SK-N-MC (cell line): Measurements from ENCODE around the gene MMP1.

Source experiments
- DNase-seq: peaks from one replicate; pipeline ENCODE4 v3.0.0-alpha.2; 2011; ENCODE audit warnings: low read depth, low spot score
- H3K27ac ChIP-seq: fragments of 200-600 bp; sonication (generic); 2 replicates; pipeline ENCODE4 v1.5.1; 2016; ENCODE audit warnings: mixed run types
- H3K36me3 ChIP-seq: fragments of 200-600 bp; sonication (generic); 2 replicates; pipeline ENCODE4 v1.6.1; 2017; ENCODE audit warnings: antibody characterized with exemption, low read length, mixed read lengths; ENCODE audit not compliant: insufficient read depth
- H3K4me3 ChIP-seq: fragments of 200-600 bp; sonication (generic); 2 replicates; pipeline ENCODE4 v1.5.1; 2016
- H3K9ac ChIP-seq: fragments of 200-600 bp; sonication (generic); 2 replicates; pipeline ENCODE4 v1.8.0; 2017; ENCODE audit warnings: mixed run types, mixed read lengths; ENCODE audit not compliant: insufficient read length
- H3K9me3 ChIP-seq: fragments of 200-600 bp; sonication (generic); 2 replicates; pipeline ENCODE4 v1.6.1; 2017; ENCODE audit warnings: low read depth, mild to moderate bottlenecking, antibody characterized with exemption, low read length, moderate library complexity, mixed read lengths
- EZH2 ChIP-seq: fragments of 200-600 bp; sonication (generic); IDR thresholded peaks from one replicate; pipeline ENCODE4 v1.6.1; 2017; ENCODE audit warnings: antibody characterized with exemption
- FOXP2 ChIP-seq: optimal IDR thresholded peaks from 2 replicates; pipeline ENCODE3; 2011; ENCODE audit warnings: mild to moderate bottlenecking, moderate library complexity; ENCODE audit not compliant: insufficient read depth; ENCODE audit errors: extremely low read length, control extremely low read depth
- POLR2AphosphoS5 ChIP-seq: IDR thresholded peaks from 2 replicates; pipeline ENCODE4 v1.6.1; 2012; ENCODE audit warnings: mild to moderate bottlenecking, low read depth, low read length, borderline replicate concordance

Gene MMP1

DNA sequence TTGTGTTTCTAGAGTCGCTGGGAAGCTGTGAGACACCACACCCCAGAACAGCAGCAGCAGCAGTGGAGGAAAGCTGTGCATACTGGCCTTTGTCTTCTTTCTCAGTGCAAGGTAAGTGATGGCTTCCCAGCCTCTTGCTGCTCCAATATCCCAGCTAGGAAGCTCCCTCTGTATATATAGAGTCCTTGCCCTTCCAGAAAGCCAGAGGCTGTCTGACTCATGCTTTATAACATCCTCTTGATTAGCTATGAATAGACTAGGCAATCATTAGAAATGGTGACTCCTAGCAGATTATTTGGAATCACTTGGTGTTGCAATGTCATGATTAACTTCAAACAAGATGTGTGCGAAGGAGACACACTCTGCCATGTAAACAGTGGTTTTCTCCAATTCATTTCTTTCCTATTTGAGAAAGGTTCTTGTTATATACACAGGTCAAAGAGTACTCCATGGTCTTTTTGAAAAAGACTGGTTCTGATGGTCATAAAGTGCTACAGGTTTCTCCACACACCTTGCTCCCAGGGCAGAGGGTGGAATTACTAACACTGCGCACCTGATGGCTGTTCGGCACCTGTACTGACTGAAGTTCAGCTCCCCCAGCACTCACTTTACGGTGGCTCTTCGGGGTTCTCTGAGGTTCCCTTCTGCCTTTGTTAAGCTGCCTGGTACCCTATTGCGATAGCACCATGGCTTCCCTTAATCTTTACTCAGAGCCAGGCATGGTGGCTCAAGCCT is at the start of gene MMP1:
TSS of gene MMP1 (minus strand) at position 149 of the 735 bp plus-strand sequence. CDS start at position 81, 68 bp downstream.
- Histone ChIP-seq H3K36me3 (no peaks in the 10 kb centered on the region), H3K9ac (no peak within 1 kb of the TSS), H3K27ac (no peak within 1 kb of the TSS), H3K4me3 (no peak within 1 kb of the TSS), H3K9me3 (no peaks in the 10 kb centered on the region)
- TF ChIP-seq FOXP2 = no peak
- TF ChIP-seq POLR2AphosphoS5 = no peak
- no peak for TF ChIP-seq EZH2
- DNase-seq = no peak

DNA sequence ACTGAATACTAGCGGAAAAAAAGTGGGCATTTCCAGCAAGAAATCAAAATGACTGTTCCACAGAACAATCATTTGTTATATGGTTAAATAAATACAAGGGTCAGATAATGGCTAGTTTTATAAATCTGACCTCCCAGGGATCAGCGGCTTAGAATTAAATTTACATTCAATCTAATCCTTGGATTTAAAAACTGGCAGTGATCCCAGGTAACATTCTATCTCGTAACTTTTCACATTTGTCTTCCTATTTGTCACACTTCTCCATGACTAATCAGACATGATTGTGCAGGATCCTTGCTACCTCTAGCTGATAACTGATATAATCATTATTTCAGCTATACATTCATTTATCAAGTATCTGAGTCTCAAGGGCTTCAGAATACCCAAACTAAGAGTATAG is 48.3 kb upstream of the MMP1 start:
- Histone ChIP-seq H3K9me3 (no peaks in the 10 kb centered on the region), H3K36me3 (no peaks in the 10 kb centered on the region), H3K9ac (no peak overlapping the region), H3K4me3 (no peak overlapping the region), H3K27ac (no peak overlapping the region)
- DNase-seq = no peak
- TF ChIP-seq FOXP2 (no peak), EZH2 (no peak), POLR2AphosphoS5 (no peak)

- no peak for TF ChIP-seq EZH2
- TF ChIP-seq POLR2AphosphoS5 = no peak
- TF ChIP-seq FOXP2 = no peak
- no peak within 1 kb of the TSS for H3K27ac ChIP-seq
Measured at GRCh38 chr11:102843489-102843888, 45.5 kb upstream of the MMP1 start, which contains the start of gene MMP3. TSS of gene MMP3 (minus strand) at chr11:102843609. CDS start at chr11:102843546, 63 bp downstream.

GRCh38 chr11:102842930-102843329 is 45.0 kb upstream of the MMP1 start:
- no peaks in the 10 kb centered on the region for H3K9me3 ChIP-seq
- no peak overlapping the region for H3K27ac ChIP-seq
- H3K9ac ChIP-seq = no peak overlapping the region
- DNase-seq = no peak
- no peaks in the 10 kb centered on the region for H3K36me3 ChIP-seq
- no peak overlapping the region for H3K4me3 ChIP-seq
- TF ChIP-seq FOXP2 = no peak

More at GRCh38 chr11:102843489-102843888, 45.5 kb upstream of the MMP1 start, which contains the start of gene MMP3:
- H3K9me3 ChIP-seq = no peaks in the 10 kb centered on the region
- no peak for DNase-seq
- H3K9ac ChIP-seq = no peak within 1 kb of the TSS
- H3K36me3 ChIP-seq = no peaks in the 10 kb centered on the region
- no peak within 1 kb of the TSS for H3K4me3 ChIP-seq

DNA sequence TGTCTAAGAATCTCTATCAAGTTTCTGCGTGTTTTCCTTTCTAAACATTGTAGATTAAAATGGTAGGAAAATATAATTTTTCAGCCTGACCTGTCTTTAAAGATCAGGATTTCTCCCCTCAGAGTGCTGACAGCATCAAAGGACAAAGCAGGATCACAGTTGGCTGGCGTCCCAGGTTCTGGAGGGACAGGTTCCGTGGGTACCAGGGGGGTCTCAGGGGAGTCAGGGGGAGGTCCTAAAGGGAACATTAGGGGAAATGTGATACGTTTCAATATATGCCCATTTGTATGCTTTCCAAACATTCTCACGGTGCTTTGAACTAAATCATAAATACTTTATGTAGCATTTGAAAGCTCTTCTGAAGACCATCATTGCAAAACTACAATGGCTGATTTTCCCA is 42.1 kb upstream of the MMP1 start:
- no peak overlapping the region for H3K4me3 ChIP-seq
- H3K9ac ChIP-seq = no peak overlapping the region
- H3K9me3 ChIP-seq = no peaks in the 10 kb centered on the region
- DNase-seq = no peak
- TF ChIP-seq EZH2 (no peak), FOXP2 (no peak), POLR2AphosphoS5 (no peak)
- H3K27ac ChIP-seq = no peak overlapping the region
- H3K36me3 ChIP-seq = no peaks in the 10 kb centered on the region

GRCh38 chr11:102837646-102838045 is 39.7 kb upstream of the MMP1 start:
- Histone ChIP-seq H3K9ac (no peak overlapping the region), H3K36me3 (no peaks in the 10 kb centered on the region), H3K27ac (no peak overlapping the region), H3K9me3 (no peaks in the 10 kb centered on the region), H3K4me3 (no peak overlapping the region)
- no peak for DNase-seq
- TF ChIP-seq POLR2AphosphoS5 (no peak), FOXP2 (no peak), EZH2 (no peak)

DNA sequence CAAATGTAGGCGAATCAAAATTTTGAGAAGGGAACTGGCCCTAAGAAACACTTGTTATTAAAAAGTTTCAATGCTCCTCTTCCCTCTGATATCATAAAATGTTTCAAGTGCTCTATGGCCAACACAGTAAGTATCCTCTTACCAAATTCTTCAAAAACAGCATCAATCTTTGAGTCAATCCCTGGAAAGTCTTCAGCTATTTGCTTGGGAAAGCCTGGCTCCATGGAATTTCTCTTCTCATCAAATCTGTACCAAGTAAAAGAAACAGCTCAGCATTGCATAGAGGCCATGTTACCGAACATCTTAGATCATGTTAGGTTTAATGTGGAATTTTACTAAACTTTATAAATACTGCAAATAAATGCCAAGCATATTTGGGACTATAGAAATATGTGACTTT is 39.2 kb upstream of the MMP1 start:
- H3K9me3 ChIP-seq = no peaks in the 10 kb centered on the region
- H3K36me3 ChIP-seq = no peaks in the 10 kb centered on the region
- no peak overlapping the region for H3K27ac ChIP-seq
- TF ChIP-seq EZH2 (no peak), POLR2AphosphoS5 (no peak), FOXP2 (no peak)
- no peak overlapping the region for H3K9ac ChIP-seq
- no peak for DNase-seq
- no peak overlapping the region for H3K4me3 ChIP-seq

- no peak overlapping the region for H3K9ac ChIP-seq
- H3K27ac ChIP-seq = no peak overlapping the region
- H3K9me3 ChIP-seq = no peaks in the 10 kb centered on the region
- no peak overlapping the region for H3K4me3 ChIP-seq
- no peak for TF ChIP-seq POLR2AphosphoS5
- TF ChIP-seq EZH2 = no peak
- TF ChIP-seq FOXP2 = no peak
- H3K36me3 ChIP-seq = no peaks in the 10 kb centered on the region
- no peak for DNase-seq
Measured at GRCh38 chr11:102836290-102836875, 38.4 kb upstream of the MMP1 start.
